ENCODE results near the gene SUMF1.

Gene SUMF1

DNA sequence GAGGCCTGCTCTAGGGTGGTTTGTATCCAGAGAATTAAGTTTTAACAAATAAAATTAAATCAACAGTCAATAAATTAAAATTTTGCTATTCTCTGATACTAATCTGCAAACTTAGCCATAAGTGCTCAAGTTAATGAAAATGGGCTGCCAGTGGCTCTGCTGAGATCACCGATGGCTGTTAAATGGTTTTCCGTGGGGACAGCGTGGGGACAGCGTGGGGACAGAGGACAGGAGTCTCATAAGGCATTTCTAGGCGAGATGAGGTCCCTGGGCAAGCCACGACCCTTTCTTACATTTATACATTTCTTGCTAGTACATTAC, 110.9 kb downstream of the SUMF1 start:
- no peak overlapping the region for H2AFZ ChIP-seq (ENCODE audit: low read depth)
- H3K79me2 ChIP-seq (ENCODE audit: insufficient read depth, low read depth) = no peaks in the 10 kb centered on the region
- H3K27me3 ChIP-seq (ENCODE audit: insufficient read depth, low read depth) = no peaks in the 10 kb centered on the region
- H4K20me1 ChIP-seq (ENCODE audit: insufficient read depth) = no peaks in the 10 kb centered on the region
- TF ChIP-seq, protein P1, sequence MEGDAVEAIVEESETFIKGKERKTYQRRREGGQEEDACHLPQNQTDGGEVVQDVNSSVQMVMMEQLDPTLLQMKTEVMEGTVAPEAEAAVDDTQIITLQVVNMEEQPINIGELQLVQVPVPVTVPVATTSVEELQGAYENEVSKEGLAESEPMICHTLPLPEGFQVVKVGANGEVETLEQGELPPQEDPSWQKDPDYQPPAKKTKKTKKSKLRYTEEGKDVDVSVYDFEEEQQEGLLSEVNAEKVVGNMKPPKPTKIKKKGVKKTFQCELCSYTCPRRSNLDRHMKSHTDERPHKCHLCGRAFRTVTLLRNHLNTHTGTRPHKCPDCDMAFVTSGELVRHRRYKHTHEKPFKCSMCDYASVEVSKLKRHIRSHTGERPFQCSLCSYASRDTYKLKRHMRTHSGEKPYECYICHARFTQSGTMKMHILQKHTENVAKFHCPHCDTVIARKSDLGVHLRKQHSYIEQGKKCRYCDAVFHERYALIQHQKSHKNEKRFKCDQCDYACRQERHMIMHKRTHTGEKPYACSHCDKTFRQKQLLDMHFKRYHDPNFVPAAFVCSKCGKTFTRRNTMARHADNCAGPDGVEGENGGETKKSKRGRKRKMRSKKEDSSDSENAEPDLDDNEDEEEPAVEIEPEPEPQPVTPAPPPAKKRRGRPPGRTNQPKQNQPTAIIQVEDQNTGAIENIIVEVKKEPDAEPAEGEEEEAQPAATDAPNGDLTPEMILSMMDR (conservative IDR thresholded peaks at IDR 0.05; ENCODE audit: low read depth, low read length) = no peak
- H3K4me3 ChIP-seq (IDR thresholded peaks at IDR 0.05; ENCODE audit: insufficient read depth, low read depth, low read length) = no peak overlapping the region
- H3K4me2 ChIP-seq = no peak overlapping the region
- no peak overlapping the region for H3K27ac ChIP-seq
- no peak overlapping the region for H3K9ac ChIP-seq
- H3K4me1 ChIP-seq (ENCODE audit: low read depth, poor library complexity, severe bottlenecking) = no peaks in the 10 kb centered on the region
- no peaks in the 10 kb centered on the region for H3K36me3 ChIP-seq (ENCODE audit: insufficient read depth)

DNA sequence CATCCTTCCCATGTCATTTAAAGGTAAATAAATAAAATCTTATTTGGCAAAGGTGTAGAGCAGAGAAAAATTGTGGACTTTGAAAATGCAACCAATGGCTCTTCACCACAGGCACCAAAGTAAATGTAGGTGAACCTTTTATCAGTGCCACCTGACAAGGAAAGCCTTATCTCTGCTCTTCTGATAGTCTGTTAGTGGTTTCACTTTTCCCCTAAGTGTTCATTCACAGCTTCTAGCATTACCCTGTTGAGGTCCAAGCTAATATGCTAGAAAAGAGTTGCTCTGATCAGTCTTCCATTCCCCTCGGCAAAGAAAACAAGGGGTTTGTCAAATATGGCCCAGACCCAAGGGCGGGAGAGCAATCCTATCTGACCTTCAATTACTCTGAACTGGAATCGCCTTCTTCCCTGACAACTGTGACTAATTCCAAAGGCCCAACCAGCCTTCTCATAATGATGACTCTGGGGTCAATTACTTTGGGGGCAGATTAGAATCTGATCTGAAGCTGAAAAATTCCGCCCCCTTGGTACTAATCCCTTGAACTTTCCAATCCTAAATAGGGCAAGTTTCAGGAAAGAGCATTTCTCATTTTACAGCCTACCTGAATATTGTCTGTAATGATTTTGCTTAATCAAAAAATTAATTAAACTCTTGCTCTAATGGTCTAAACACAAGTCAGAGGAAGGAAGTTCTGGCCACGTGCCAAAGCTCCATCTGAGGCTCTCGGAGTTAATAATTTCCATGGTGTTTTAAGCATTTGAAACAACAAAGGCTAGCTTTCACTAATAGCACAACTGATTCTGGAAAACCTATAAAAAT, 111.5 kb downstream of the SUMF1 start:
- Histone ChIP-seq H2AFZ (ENCODE audit: low read depth) (no peak overlapping the region), H3K9ac (no peak overlapping the region), H3K27ac (no peak overlapping the region), H4K20me1 (ENCODE audit: insufficient read depth) (no peaks in the 10 kb centered on the region), H3K36me3 (ENCODE audit: insufficient read depth) (no peaks in the 10 kb centered on the region), H3K79me2 (ENCODE audit: insufficient read depth, low read depth) (no peaks in the 10 kb centered on the region), H3K4me3 (IDR thresholded peaks at IDR 0.05; ENCODE audit: insufficient read depth, low read depth, low read length) (no peak overlapping the region), H3K27me3 (ENCODE audit: insufficient read depth, low read depth) (no peaks in the 10 kb centered on the region), H3K4me1 (ENCODE audit: low read depth, poor library complexity, severe bottlenecking) (no peaks in the 10 kb centered on the region), H3K4me2 (no peak overlapping the region)
- TF ChIP-seq, protein P1 (conservative IDR thresholded peaks at IDR 0.05; ENCODE audit: low read depth, low read length) = no peak

DNA sequence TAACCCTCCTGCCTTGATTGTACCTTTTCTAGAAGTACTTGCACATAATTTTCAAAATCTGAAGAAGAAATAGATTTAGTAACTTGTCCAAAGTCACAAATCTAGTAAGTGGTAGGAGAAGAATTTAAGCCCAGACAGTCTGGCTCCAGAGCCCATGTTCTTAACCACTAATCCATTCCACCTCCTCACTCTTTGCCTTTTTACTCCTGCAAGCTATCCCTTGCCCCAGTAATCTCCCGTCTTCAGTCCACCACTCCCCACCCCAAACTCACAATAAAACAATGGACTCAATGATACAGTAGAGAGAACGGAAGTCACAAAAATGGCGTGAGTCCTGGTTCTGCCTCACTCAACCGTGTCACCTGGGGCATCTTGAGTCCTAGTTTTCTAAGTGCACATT, 115.2 kb downstream of the SUMF1 start:
- no peak overlapping the region for H2AFZ ChIP-seq (ENCODE audit: low read depth)
- no peaks in the 10 kb centered on the region for H3K4me1 ChIP-seq (ENCODE audit: low read depth, poor library complexity, severe bottlenecking)
- TF ChIP-seq, protein P1 (conservative IDR thresholded peaks at IDR 0.05; ENCODE audit: low read depth, low read length) = no peak
- no peaks in the 10 kb centered on the region for H3K27me3 ChIP-seq (ENCODE audit: insufficient read depth, low read depth)
- no peaks in the 10 kb centered on the region for H3K36me3 ChIP-seq (ENCODE audit: insufficient read depth)
- no peak overlapping the region for H3K9ac ChIP-seq
- H3K4me2 ChIP-seq = no peak overlapping the region
- H3K79me2 ChIP-seq (ENCODE audit: insufficient read depth, low read depth) = no peaks in the 10 kb centered on the region
- no peaks in the 10 kb centered on the region for H4K20me1 ChIP-seq (ENCODE audit: insufficient read depth)
- no peak overlapping the region for H3K4me3 ChIP-seq (IDR thresholded peaks at IDR 0.05; ENCODE audit: insufficient read depth, low read depth, low read length)
- H3K27ac ChIP-seq = no peak overlapping the region

DNA sequence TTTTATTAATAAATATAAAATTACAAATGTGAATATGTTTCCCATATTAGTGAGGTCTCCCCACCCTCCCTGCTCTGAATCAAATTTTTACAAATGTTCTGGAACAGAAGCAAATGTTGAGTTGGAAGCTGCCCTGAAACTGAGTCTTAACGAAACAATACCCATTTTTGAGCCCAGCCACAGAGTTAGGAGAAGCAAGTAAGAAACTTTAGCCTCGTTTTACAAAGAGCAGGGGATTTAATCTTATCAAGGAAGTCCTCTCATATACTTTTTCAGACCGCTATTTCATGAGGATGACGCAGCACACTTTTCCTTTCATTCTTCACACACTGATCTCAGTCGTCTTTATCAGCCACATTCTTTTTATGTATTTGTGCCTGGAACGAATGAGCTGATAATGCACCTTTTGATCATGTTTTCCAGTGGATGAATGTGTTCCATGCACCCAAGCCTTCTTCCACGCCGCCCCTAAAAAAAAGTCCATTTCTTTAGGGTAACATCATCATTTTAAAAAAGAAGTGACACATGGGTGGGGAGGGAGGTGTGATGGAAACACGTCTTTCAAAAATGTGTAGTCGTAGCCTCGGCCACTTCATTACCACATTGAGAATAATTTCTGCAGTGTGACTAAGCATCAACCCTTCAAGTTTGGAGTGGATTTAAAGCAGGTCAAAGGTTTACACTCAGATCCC, 115.8 kb downstream of the SUMF1 start:
- no peak overlapping the region for H3K9ac ChIP-seq
- H2AFZ ChIP-seq (ENCODE audit: low read depth) = no peak overlapping the region
- no peaks in the 10 kb centered on the region for H3K36me3 ChIP-seq (ENCODE audit: insufficient read depth)
- H3K4me3 ChIP-seq (IDR thresholded peaks at IDR 0.05; ENCODE audit: insufficient read depth, low read depth, low read length) = no peak overlapping the region
- H3K4me2 ChIP-seq = no peak overlapping the region
- H4K20me1 ChIP-seq (ENCODE audit: insufficient read depth) = no peaks in the 10 kb centered on the region
- H3K79me2 ChIP-seq (ENCODE audit: insufficient read depth, low read depth) = no peaks in the 10 kb centered on the region
- TF ChIP-seq, protein P1 (conservative IDR thresholded peaks at IDR 0.05; ENCODE audit: low read depth, low read length) = peak; percentile 21; the same call in 1 of the 2 replicates
- no peaks in the 10 kb centered on the region for H3K4me1 ChIP-seq (ENCODE audit: low read depth, poor library complexity, severe bottlenecking)
- H3K27ac ChIP-seq = no peak overlapping the region
- no peaks in the 10 kb centered on the region for H3K27me3 ChIP-seq (ENCODE audit: insufficient read depth, low read depth)

All from KMS-11 (cell line).